Measurements from ENCODE around the gene SLC44A4.

Gene SLC44A4

DNA sequence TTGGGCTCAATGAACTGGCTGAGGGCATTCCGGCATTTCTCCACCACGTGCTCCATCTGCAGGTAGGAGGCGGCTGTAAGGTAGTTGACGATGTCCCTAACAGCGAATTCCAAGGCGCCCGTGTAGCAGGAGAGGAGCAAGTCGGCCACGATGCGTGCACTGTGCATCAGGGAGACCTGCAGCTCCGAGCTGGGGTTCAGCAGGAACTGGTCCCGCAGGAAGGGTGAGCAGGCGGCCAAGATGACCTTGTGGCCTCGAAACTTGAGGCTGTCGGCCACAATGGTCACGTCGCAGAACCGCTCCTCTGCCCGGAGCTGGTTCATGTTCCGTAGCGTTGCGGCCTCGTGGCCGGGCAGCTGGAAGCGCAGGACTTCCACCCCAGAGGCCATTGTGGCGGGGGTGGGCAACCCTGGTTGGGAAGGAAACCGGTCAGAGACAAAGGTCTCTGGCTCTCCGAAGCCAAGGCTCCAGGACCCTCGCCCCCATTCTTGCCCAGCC is 22.2 kb upstream of the SLC44A4 start:
- no peak for DNase-seq

DNA sequence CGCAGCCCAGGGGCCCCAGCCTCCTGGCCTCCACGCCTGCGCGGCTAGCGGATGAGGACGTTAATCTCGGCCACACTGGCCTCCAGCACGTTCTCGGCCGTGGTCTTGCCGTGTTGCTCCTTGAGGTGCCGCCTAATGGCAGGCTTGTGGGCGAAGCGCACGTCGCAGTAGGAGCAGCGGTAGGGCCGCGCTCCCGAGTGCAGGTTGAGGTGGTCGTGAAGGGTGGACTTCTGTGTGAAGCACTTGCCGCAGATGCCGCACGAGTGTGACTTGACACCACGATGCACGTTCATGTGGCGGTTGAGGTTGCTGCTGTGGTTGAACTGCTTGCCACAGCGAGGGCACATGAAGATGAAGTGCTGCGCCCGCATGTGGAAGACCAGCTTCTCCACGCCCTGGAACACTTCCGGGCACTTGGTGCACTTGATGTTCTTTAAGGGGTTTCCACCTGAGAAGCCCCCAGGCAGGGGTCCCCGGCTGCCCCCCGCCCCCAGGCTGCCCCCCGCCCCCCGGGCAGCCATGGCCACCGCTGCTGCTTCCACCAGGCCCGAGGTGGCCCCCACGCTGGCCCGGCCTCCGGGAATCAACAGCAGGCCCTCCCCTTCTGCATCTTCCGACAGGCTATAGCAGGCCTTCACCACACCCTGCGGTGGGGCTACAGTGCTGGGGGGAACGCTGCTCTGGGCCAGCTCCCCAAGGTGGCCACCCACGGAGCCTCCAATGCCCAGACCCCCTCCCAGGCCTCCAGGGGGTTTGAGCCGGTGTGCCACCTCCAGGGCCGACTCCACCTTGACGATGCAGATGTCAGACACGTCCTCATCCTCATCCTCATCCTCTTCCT is 21.3 kb upstream of the SLC44A4 start:
- no peak for DNase-seq

DNA sequence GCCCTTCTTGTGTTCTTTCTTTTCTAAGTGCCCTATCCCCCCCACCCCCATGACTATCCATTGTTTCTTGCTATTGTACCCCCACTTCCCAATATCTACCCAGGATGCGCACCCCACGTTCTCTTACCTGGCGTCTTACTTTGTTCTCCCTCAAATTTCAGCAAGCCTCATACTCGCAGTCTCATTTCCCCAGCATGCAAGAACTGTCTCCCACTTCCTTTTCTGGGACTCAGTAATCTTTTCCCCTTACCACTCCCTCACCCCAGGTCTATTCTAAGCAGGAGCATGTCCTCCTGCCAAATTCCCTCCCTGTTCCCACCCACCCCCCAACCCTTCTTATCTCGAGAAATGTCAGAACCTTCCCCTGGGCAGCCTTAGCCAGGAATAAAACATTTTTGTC is 20.4 kb upstream of the SLC44A4 start:
- DNase-seq = no peak

DNA sequence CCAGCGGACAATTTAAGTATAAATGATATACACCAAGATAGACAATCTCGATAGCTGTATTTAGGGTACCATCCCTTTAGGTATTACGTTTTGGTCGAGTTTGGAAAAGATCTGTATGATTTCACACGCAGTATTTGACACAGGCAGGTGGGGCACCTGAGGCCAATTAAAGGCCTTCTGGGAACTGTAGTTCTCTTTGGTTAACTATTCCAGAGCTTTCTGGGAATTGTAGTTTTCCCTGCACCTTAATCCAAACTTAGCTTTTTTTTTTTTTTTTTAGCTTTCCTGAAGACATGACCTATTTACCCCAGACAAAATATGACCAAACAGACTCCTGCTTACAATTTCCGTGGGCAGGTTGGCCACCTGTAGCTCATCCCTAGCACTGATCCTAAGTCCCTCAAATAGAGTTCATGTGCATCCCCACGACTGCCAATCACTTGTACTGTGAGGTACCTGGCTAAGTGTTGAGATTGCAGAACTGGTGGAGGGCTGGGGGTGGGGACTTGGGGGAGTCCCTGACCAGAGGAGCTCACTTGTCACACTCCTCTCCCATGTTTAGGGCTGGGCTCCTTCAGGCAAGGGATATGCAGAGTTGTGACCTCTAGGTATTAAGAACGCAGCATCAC is 19.7 kb upstream of the SLC44A4 start:
- DNase-seq = peak; percentile 40

DNA sequence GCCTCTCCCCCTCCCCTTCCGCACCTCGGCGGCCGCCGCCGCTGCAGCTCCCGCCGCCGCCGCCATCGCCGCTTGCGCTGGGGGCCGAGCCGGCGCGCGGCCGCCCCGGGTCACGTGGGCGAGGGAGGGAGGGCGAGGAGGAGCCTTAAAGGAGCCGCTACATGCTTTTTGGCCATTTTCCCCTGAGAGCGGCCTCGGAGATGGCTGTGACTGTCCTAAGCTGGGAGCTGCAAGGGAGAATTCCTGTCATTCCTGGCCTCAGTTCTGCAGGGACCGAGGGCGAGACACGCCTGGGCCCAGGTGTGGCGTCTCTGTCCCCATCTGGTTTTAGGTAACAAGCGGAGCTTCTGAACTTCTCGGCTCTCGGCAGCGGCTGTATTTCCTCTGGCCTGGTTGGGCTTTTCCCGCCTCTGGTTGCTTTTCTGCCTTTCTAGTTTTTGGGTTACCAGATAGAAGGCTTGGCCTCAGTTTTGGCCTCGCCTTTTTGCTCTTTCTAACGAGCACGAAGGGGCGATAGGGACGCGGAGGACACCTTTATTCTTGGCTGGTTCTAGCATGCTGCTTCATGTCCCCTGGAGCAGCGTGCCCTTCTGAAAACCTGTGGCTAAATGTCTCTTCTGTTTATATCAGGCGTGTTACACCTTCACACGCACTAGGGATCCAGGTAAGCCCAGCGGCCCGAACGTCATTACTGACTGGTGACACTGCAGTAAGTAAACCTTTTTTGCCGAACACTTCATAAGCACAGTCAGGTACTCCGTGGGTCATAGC is 19.0 kb upstream of the SLC44A4 start, which contains the start of gene EHMT2:
TSS of gene EHMT2 (minus strand) at position 87 of the 771 bp plus-strand sequence. CDS start at position 66, 21 bp downstream.
- peak; percentile 84 for DNase-seq

DNA sequence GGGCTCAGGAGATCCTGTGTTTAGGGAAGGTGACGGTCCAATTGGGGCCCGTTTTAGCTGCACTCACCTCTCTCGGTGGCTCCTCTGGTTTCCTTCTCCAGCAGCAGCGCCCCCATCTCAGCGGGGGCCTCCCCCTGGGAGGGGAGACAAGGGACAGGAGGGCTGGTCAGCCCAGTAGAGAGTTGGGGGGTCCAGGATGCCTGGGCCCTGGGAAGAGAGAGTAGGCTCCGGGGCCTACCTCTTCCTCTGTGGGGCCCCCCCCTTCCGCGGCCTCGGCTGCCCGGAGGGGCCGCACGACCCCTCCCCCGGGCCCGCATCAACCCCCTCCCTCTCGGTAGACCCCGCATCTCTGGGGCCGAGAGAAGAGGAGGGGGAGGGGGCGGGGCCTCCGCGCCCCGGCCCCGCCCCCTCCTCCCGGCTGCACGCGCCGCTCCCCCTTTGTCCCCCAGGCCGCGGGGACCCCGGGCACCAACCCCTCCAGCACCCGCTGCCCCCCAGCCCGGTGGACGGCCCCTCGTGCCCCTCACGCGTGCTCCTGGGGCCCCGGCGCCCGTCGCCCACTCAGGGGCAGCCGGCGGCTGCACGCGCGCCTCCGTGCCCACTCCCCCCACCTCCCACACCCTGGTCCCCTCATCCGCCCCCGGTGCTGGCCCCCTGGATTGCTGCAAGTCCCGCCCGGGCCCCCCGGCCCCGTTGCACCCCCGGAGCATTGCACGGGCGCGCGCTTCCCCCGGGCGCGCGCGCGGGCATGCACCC is 18.2 kb upstream of the SLC44A4 start:
- no peak for DNase-seq

DNA sequence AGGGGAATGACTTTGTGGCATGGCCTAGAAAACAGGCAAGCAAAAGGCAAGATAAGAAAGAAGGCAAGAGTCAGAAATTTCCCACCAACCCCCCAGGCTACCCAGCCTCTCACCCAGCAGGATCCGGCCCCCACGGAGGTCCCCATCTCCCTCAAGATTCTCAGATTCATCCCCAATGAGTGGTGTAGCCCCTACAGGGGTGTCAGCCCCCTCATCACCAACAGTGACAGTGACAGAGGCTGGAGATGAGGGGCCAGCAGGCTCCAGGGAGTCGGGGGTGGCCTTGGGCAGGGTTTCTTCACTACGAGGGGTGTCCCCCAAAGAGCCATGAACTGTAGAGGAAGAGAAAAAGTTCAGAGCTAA is 17.7 kb upstream of the SLC44A4 start:
- no peak for DNase-seq

DNA sequence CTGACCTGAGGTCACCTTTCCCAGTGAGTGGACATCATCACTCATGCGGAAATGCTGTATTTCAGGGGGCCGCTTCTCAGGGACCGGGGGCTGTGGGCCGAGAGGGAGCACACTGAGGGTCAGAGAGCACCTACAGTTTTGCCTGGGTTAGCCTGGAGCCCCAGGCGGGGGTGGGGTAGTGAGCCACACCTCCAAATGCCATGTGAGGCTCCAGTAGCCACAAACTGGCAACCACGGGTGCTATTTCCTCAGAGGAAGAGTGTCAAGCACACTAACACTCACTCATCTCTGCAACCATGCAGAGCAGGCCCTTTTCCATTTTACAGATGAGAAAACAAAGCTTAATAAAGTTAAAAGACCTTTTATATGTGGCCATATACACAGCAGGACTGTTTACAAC is 14.0 kb upstream of the SLC44A4 start:
- DNase-seq = no peak

DNA sequence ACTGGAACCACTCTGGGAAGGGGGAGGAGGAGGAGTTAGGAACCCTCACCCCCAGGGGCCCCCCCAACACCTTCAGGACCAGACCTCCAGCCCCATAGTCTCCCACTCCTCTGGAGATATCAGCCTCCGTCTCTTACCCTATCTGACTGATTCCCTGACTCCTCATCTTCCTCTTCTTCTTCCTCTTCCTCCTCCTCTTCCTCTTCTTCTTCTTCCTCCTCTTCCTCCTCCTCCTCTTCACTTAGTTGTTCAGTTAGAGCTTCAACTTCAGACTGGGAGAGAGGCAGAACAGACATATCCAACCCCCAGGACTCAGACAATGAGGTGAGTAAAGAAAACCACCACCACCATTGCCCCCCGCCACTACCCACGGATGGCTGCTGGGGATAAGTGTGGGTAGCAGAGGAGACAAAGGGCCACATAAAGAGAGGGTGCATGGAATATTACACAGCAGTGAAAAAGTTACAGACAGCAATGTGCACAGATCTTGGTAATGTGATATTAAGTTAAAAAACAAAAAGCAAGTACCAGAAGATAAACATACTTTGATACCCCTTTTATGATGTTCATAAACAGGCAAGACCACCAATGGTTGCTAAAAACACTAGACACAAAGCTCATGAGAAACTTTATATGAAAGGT is 10.7 kb upstream of the SLC44A4 start:
- DNase-seq = no peak

DNA sequence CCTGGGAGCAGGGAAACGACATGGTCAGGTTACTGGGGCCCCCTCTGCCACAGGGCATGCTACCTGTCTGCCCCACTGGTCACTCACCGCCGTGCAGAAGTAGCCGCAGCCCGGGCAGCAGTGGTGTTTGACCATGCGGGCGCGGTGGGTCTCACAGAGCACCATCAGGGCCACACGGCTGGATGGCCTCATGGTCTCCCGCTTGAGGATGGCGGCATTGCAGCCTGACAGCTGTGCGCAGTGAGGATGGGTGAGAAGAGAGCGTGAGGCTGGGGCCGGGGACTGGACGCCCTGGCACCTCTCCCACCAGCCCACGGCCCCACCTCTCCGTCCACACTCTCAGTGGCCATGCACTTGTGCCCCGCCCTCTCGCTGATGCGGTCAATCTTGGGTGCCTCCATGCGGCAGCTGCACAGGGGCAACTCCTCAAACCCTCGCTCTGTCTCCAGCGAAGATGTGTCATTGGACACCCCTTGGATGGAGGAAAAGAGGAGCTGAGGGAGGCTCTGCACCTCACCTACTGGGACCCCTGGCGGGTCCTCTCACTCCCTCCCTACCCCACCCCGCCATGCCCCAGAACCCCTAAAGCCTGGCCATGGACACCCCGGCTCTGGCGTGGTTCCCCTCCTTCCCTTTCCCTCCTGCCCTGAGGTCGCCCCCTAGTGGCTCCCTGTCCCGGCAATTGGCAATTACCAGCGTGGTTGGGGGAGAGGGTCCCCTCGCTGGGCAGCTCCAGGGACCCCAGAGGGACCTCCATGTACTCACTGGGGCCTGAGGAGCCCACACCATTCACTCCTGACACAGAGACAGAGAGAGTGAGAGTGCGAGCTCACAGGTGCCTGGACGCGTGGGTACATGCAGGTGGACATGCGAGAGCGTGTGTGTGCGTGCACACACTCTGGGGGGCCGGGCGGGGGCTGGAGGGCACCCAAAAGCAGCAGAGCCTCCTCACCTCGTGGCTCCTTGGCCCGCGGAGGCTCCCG is 9.8 kb upstream of the SLC44A4 start:
- DNase-seq = no peak

DNA sequence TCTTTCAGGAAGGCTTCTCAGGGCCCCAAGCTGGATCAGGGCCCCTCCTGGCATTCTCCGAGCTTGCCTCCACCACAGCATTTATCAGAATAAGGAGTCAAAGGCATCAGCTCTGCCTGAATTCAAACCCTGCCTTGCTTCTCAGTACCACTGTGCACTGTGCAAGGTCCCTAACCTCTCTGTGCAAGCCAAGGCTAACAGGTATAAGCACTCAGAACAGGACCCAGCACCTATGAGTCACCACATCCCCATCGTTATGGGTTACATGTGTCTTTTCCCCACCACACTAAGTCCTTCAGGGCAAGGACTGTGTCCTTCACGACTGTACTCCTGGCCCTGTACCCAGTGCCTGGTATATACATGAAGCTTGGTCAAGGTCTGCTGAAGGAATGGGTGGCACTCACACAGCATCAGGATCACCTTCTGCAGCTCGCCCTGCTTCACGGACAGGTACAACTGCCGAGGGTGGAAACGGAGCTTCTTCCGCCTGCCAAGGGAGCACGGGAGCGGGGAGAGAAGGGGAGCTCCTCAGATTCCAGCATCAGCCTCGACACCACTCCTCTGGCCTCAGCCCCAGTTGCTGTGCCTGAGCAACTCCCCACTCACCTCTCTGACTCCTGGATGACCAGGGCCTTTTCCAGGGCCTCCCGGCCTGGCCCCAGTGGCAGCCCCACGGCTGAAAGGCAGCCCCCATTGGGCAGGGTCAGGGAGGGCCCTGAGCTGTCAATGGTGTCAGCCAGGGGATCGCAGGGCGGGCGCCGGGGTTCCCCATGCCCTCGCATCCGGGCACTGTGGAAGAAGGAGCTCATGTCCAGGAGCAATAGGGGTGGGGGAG is 8.6 kb upstream of the SLC44A4 start:
- DNase-seq = no peak

DNA sequence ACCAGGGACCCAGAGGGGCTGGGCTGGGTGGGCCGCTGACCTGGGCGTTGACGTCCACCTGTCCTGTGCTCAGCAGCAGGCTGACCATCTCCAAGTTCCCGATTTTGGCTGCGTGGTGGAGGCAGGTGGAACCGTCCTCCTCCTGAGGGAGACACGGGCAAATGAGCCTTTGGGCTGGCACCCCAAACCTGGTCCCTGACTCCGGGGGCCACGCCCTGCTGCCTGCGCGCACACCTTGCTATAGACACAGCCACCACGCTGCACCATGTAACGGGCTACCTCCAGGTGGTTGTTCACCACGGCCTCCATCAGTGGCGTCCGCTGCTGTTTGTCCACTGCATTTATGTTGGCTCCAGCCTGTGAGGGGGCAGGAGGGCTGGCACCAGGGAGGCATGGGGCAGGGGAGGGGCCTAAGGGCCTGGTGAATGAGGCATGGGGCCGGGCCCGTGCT is 7.8 kb upstream of the SLC44A4 start:
- no peak for DNase-seq

DNA sequence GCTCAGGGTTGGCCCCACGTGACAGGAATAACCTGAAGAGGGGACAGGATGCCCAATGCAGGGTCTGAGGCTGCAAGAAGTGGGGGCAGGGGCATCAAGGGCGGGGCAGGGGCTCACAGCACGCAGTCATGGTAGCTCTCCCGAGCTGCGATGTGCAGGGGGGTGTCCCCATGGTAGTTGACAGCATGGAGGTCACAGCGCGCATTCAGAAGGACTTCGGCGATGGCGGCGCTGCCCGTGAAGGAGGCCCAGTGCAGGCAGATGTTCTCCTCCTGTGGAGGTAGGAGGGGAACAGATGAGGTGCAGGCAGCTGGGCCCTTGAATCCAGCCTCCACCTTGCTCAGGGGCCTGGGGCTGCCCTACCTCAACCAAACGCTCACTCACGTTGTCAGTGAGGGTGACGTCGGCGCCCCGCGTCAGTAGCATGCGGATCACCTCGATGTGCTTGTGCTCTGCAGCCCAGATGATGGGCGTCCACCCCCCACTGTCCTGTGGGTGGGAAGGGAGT is 5.8 kb upstream of the SLC44A4 start:
- DNase-seq = no peak

DNA sequence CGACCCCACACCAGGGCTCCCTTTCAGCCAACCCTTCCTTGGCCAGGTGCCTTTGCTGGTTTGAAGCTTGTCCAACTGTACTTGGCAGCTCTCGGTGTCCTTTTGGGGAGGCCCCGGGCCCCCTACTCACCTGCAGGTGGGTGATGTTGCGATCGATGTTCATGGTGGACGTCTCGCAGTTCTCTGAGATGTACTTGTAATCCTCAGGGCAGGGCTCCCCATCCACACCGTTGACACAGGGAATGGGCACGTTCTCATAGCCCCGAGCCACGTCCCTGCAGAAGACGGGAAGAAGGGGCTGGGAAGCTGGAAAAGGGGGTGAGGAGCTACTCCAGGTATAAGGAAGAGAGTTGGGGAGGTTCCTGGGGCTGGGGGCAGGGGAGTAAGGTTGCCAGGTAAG is 4.9 kb upstream of the SLC44A4 start:
- DNase-seq = no peak

DNA sequence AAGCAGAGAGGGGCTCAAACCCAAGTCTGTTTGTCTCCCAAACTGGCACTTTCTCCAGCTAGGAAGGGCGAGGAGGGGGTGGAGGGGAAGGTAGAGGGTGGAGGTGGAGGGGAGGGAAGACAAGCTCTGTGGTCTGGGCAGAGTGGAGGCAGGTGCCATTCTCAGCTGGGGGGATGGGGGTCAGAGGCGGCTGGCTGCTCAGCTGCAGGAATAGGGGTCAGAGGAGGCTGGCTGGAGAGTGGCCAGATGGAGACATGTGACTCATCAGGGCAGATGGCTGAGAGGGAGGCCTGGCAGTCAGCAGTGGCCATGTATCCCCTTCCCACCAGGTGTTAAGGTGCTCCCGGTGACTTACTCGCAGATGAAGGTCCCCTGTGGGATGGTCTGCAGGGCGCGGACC is 3.5 kb upstream of the SLC44A4 start:
- peak; percentile 67 for DNase-seq

DNA sequence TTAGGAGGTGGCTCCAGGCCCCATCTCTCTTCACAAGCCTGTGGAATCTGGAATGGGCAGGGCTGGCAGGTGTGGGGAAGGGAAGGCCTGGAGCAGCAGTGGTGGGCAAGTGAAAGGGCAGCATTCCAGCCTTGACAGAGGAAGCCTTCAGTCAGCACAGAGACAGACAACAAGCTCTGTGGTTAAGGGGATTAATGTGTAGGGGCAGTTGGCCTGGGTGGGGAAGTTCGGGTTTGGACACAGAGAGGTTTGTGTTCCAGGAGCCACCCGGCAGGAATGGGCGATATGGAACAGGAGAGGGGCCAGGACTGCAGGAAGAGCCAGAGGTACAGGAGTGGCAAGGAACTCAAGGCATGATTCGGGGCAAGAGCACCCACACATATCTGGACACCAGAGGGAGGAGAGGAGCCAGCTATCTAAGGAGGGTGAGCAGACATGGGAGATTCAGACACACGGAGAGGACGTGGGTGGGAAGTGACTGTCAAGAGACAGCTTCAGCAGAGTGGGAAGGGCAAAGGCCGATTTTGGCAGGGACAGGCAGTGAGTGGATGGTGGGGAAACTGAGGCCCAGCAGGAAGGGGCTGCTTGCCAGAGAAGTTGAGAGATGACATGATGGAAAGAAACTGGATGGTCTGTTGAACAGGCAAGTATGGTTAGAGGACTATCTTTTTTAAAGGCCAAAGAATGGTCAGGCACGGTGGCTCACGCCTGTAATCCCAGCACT is 2.5 kb upstream of the SLC44A4 start:
- DNase-seq = no peak

DNA sequence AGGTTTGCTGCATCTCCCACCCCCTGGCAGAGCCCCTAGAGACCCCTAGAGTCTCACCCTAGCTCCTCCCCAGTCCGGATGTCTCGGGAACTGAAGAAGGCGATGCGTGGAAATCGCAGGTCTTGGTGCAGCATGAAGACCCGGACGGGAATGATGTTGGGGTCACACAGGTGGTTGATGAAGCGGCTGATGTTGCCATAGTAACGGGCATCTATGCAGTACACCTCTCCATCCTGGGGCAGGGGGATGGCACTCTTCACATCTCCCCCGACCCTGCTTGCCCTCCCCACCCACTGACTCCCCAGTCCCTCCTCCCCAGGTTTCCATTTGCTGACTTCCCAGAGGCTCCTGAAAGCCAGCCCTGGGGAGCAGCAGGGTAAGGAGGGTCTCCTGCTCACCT is 1.8 kb upstream of the SLC44A4 start:
- DNase-seq = no peak

DNA sequence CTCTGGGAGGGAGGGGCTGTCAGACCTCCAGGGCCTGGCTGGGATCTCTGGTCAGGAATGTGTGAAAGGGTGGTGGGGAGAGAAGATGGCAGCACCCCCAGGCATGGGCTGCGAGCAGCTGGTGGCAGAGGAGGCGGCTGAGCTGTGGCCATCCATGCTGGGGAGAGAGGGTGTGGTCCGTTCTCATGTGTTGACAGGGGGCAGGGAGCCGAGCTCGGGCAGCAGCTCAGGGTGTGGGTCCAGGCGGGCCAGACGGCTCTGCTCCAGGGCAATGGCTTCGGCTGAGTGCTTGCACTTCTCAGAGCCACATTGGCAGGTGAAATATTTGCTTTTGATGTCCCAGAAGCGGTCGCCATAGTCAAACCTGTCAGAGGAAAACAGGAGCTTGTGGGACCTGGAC is 1.1 kb upstream of the SLC44A4 start:
- DNase-seq = no peak

DNA sequence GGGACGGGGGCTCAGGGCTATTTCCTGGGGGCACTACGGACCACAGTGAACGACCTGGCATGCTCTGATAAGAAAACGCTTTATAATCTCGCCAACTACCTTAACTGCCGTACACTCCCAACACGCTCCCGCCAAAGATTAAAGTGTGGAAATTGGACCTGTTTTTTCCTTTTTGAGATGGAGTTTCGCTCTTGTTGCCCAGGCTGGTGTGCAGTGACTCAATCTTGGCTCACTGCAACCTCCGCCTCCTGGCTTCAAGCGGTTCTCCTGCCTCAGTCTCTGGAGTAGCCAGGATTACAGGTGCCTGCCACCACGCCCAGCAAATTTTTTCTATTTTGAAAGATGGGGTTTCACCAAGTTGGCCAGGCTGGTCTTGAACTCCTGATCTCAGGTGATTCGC is 346 bp upstream of the SLC44A4 start:
- no peak for DNase-seq
